Astrocyte (in vitro differentiated cells and primary cell): Measurements from ENCODE around the gene OR2A25. TPM values are rescaled to one million over a fixed set of nuclear protein-coding genes. Genes with fewer than 3 reads are reported as not detected.

Source experiments
- DNase-seq: peaks from one replicate; pipeline ENCODE4 v3.0.0-alpha.2; 2010; ENCODE audit warnings: low read depth
- FAIRE-seq: peaks from 2 replicates; lab custom pipeline; 2011; peaks lifted over from hg19 to GRCh38; lab: Jason Lieb, UNC
- H2AFZ ChIP-seq: 2 replicates; pipeline ENCODE4 v1.6.0; 2012; ENCODE audit warnings: low read depth, low read length, inconsistent platforms
- H3K27ac ChIP-seq: 2 replicates; pipeline ENCODE4 v1.5.1; 2011; ENCODE audit warnings: low read depth, low read length, inconsistent platforms
- H3K27me3 ChIP-seq: 2 replicates; pipeline ENCODE4 v1.6.0; 2011; ENCODE audit warnings: low read length, inconsistent platforms; ENCODE audit not compliant: insufficient read depth
- H3K36me3 ChIP-seq: 2 replicates; pipeline ENCODE4 v1.5.1; 2011; ENCODE audit warnings: low read length, inconsistent platforms; ENCODE audit not compliant: insufficient read depth
- H3K4me1 ChIP-seq: 2 replicates; pipeline ENCODE4 v1.5.1; 2011; ENCODE audit warnings: low read length, inconsistent platforms; ENCODE audit not compliant: insufficient read depth
- H3K4me2 ChIP-seq: 2 replicates; pipeline ENCODE4 v1.6.0; 2012; ENCODE audit warnings: low read length, inconsistent platforms
- H3K4me3 ChIP-seq: 2 replicates; pipeline ENCODE4 v1.5.1; 2011; ENCODE audit warnings: low read depth, mild to moderate bottlenecking, low read length, inconsistent platforms; ENCODE audit not compliant: insufficient read depth
- H3K79me2 ChIP-seq: 2 replicates; pipeline ENCODE4 v1.6.0; 2012; ENCODE audit warnings: mild to moderate bottlenecking, low read length, inconsistent platforms; ENCODE audit not compliant: insufficient read depth
- H3K9ac ChIP-seq: 2 replicates; pipeline ENCODE4 v1.6.0; 2012; ENCODE audit warnings: mild to moderate bottlenecking, low read length, inconsistent platforms
- H3K9me3 ChIP-seq: 2 replicates; pipeline ENCODE4 v1.5.1; 2012; ENCODE audit warnings: low read depth, mild to moderate bottlenecking, low read length, inconsistent platforms; ENCODE audit not compliant: insufficient read depth
- H4K20me1 ChIP-seq: 2 replicates; pipeline ENCODE4 v1.6.0; 2012; ENCODE audit warnings: low read length, inconsistent platforms; ENCODE audit not compliant: insufficient read depth
- H3K27ac Mint-ChIP-seq: one replicate; pipeline ENCODE4 v1.8.0; 2021; ENCODE audit warnings: mild to moderate bottlenecking, mixed read lengths; ENCODE audit not compliant: unreplicated experiment
- H3K27me3 Mint-ChIP-seq: one replicate; pipeline ENCODE4 v1.8.0; 2021; ENCODE audit warnings: low read depth, mixed read lengths; ENCODE audit not compliant: unreplicated experiment
- H3K36me3 Mint-ChIP-seq: one replicate; pipeline ENCODE4 v1.8.0; 2021; ENCODE audit warnings: low read depth, mixed read lengths; ENCODE audit not compliant: unreplicated experiment
- H3K4me1 Mint-ChIP-seq: one replicate; pipeline ENCODE4 v1.8.0; 2021; ENCODE audit warnings: low read depth, mixed read lengths; ENCODE audit not compliant: unreplicated experiment
- H3K4me3 Mint-ChIP-seq: one replicate; pipeline ENCODE4 v1.8.0; 2021; ENCODE audit warnings: mild to moderate bottlenecking, moderate library complexity, mixed read lengths; ENCODE audit not compliant: unreplicated experiment
- H3K9me3 Mint-ChIP-seq: one replicate; pipeline ENCODE4 v1.8.0; 2021; ENCODE audit warnings: mild to moderate bottlenecking, mixed read lengths; ENCODE audit not compliant: unreplicated experiment
- CTCF ChIP-seq: IDR thresholded peaks from 2 replicates; pipeline ENCODE4 v1.5.1; 2011; ENCODE audit warnings: low read depth, mild to moderate bottlenecking, inconsistent platforms, low read length, moderate library complexity; ENCODE audit not compliant: insufficient read depth
- EZH2 ChIP-seq: IDR thresholded peaks from 2 replicates; pipeline ENCODE4 v1.6.1; 2012; ENCODE audit warnings: mild to moderate bottlenecking, low read length, inconsistent platforms; ENCODE audit not compliant: insufficient read depth
- total RNA-seq: library from RNA; stranded (reverse); gene quantifications from 2 replicates; pipeline ENCODE4 v1.2.1, GENCODE V29; 2021

OR2A25 gene
- total RNA-seq, 1 donor from 2014 or later: not detected

GRCh38 chr7:144027070-144027469, 42.5 kb upstream of the OR2A25 start:
- H3K36me3 Mint-ChIP-seq: no peaks in the 10 kb centered on the region
- DNase-seq: no peak

DNA sequence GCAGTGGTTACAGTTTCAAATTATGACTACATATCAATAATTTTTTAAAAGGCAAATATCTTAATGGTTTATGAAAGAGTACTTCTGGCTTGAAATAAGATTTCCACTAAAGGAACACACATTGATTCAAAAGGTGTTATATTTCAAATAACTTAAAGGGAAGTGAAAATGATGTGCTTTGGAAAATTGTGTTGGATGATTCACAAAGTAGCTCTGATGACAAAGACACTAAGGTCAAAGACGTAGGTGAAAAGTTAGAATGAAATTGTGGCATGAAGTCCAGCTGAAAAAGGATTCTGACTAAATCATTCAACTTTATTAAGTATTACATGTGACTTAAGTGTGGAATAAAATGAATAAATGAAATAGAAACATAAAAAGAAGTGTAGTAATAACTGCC, 41.6 kb upstream of the OR2A25 start:
- Mint-ChIP-seq H3K9me3 (no peaks in the 10 kb centered on the region), H3K27ac (no peak overlapping the region), H3K27me3 (no peaks in the 10 kb centered on the region), H3K4me3 (no peak overlapping the region), H3K4me1 (no peaks in the 10 kb centered on the region), H3K36me3 (no peaks in the 10 kb centered on the region)
- DNase-seq: no peak
- no peaks in the 10 kb centered on the region for H3K79me2 ChIP-seq
- H3K4me3 ChIP-seq: no peak overlapping the region
- H2AFZ ChIP-seq: no peak overlapping the region
- H3K27me3 ChIP-seq: no peaks in the 10 kb centered on the region
- TF ChIP-seq CTCF (no peak), EZH2 (no peak)
- no peak overlapping the region for H3K4me2 ChIP-seq
- H3K4me1 ChIP-seq: no peaks in the 10 kb centered on the region
- H3K9ac ChIP-seq: no peak overlapping the region
- no peaks in the 10 kb centered on the region for H3K36me3 ChIP-seq
- no peak for FAIRE-seq
- H3K9me3 ChIP-seq: no peaks in the 10 kb centered on the region
- no peak overlapping the region for H3K27ac ChIP-seq
- no peaks in the 10 kb centered on the region for H4K20me1 ChIP-seq

More at GRCh38 chr7:144027070-144027469, 42.5 kb upstream of the OR2A25 start:
- Mint-ChIP-seq H3K27me3 (no peaks in the 10 kb centered on the region), H3K4me3 (no peak overlapping the region), H3K4me1 (no peaks in the 10 kb centered on the region), H3K9me3 (no peaks in the 10 kb centered on the region), H3K27ac (no peak overlapping the region)
- Histone ChIP-seq H3K27ac (no peak overlapping the region), H2AFZ (no peak overlapping the region), H3K9ac (no peak overlapping the region), H3K4me1 (no peaks in the 10 kb centered on the region), H3K27me3 (no peaks in the 10 kb centered on the region), H3K79me2 (no peaks in the 10 kb centered on the region), H3K9me3 (no peaks in the 10 kb centered on the region), H3K36me3 (no peaks in the 10 kb centered on the region), H4K20me1 (no peaks in the 10 kb centered on the region), H3K4me2 (no peak overlapping the region), H3K4me3 (no peak overlapping the region)
- TF ChIP-seq EZH2: no peak
- peak; percentile 44 for TF ChIP-seq CTCF
- peak; percentile 62 for FAIRE-seq

DNA sequence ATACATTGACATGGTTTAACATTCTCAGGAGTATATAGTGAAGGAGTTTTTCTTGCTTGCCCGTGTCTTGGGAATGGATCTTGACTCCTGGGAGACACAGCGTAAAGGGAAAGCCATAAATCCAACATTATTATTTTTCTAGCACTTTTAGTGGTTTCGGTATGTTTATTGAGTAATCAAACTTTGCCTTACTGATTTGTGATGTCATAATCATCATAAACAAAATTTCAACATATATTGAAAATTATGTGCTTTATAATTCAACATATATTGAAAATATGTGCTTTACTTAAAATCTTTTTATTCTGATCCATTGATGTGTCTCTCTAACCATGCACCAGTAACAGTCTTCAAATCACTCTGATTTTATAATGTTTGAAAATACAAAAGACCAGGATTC, 41.1 kb upstream of the OR2A25 start:
- Mint-ChIP-seq H3K9me3 (no peaks in the 10 kb centered on the region), H3K27ac (no peak overlapping the region), H3K4me1 (no peaks in the 10 kb centered on the region), H3K36me3 (no peaks in the 10 kb centered on the region), H3K27me3 (no peaks in the 10 kb centered on the region), H3K4me3 (no peak overlapping the region)
- no peak overlapping the region for H3K9ac ChIP-seq
- H3K4me3 ChIP-seq: no peak overlapping the region
- FAIRE-seq (no peak), DNase-seq (no peak)
- no peak overlapping the region for H3K4me2 ChIP-seq
- no peaks in the 10 kb centered on the region for H3K79me2 ChIP-seq
- no peaks in the 10 kb centered on the region for H4K20me1 ChIP-seq
- no peaks in the 10 kb centered on the region for H3K27me3 ChIP-seq
- H3K9me3 ChIP-seq: no peaks in the 10 kb centered on the region
- no peak overlapping the region for H2AFZ ChIP-seq
- H3K4me1 ChIP-seq: no peaks in the 10 kb centered on the region
- no peaks in the 10 kb centered on the region for H3K36me3 ChIP-seq
- H3K27ac ChIP-seq: no peak overlapping the region
- TF ChIP-seq EZH2 (no peak), CTCF (no peak)
